ENCODE data around the gene ZBTB25.

Gene ZBTB25

GRCh38 chr14:64475585-64476273 is 27.9 kb downstream of the ZBTB25 start:
- no peak for DNase-seq
- TF ChIP-seq GATA1 (IDR thresholded peaks at IDR 0.05; ENCODE audit: low read depth, low read length), result no peak
- no peak for TF ChIP-seq POLR2A (IDR thresholded peaks at IDR 0.05; ENCODE audit: low read length)

- TF ChIP-seq GATA1 (IDR thresholded peaks at IDR 0.05; ENCODE audit: low read depth, low read length) (no peak), POLR2A (IDR thresholded peaks at IDR 0.05; ENCODE audit: low read length) (no peak)
- no peak for DNase-seq
Observed at GRCh38 chr14:64474698-64475097, 28.9 kb downstream of the ZBTB25 start.

- no peak for TF ChIP-seq POLR2A (IDR thresholded peaks at IDR 0.05; ENCODE audit: low read length)
- TF ChIP-seq GATA1 (IDR thresholded peaks at IDR 0.05; ENCODE audit: low read depth, low read length), result no peak
- DNase-seq, result no peak
Observed at GRCh38 chr14:64474041-64474440, 29.6 kb downstream of the ZBTB25 start.

- TF ChIP-seq POLR2A (IDR thresholded peaks at IDR 0.05; ENCODE audit: low read length), result no peak
- TF ChIP-seq GATA1 (IDR thresholded peaks at IDR 0.05; ENCODE audit: low read depth, low read length), result no peak
Observed at GRCh38 chr14:64468451-64468850, 35.2 kb downstream of the ZBTB25 start.

GRCh38 chr14:64467566-64467965 is 36.1 kb downstream of the ZBTB25 start:
- TF ChIP-seq POLR2A (IDR thresholded peaks at IDR 0.05; ENCODE audit: low read length) (no peak), GATA1 (IDR thresholded peaks at IDR 0.05; ENCODE audit: low read depth, low read length) (no peak)
- peak in 1 of 2 experiments; percentile 26 for DNase-seq

More at GRCh38 chr14:64468451-64468850, 35.2 kb downstream of the ZBTB25 start:
- DNase-seq, result no peak

GRCh38 chr14:64467101-64467500 is 36.5 kb downstream of the ZBTB25 start:
- TF ChIP-seq GATA1 (IDR thresholded peaks at IDR 0.05; ENCODE audit: low read depth, low read length), result no peak
- no peak for TF ChIP-seq POLR2A (IDR thresholded peaks at IDR 0.05; ENCODE audit: low read length)
- DNase-seq, result peak; percentile 21 to 45

GRCh38 chr14:64465831-64466554 is 37.6 kb downstream of the ZBTB25 start:
- DNase-seq, result peak; percentile 25 to 45
- no peak for TF ChIP-seq POLR2A (IDR thresholded peaks at IDR 0.05; ENCODE audit: low read length)

GRCh38 chr14:64465191-64465822 is 38.3 kb downstream of the ZBTB25 start, which contains the start of gene AKAP5:
Gene AKAP5, plus strand, starts transcription at chr14:64465499. Its CDS starts 2,896 bp downstream, at chr14:64468395.
- no peak for TF ChIP-seq GATA1 (IDR thresholded peaks at IDR 0.05; ENCODE audit: low read depth, low read length)
- no peak for TF ChIP-seq POLR2A (IDR thresholded peaks at IDR 0.05; ENCODE audit: low read length)

GRCh38 chr14:64464651-64465050 is 39.0 kb downstream of the ZBTB25 start:
- no peak for TF ChIP-seq GATA1 (IDR thresholded peaks at IDR 0.05; ENCODE audit: low read depth, low read length)
- TF ChIP-seq POLR2A (IDR thresholded peaks at IDR 0.05; ENCODE audit: low read length), result no peak
- no peak for DNase-seq

More at GRCh38 chr14:64465191-64465822, 38.3 kb downstream of the ZBTB25 start, which contains the start of gene AKAP5:
- DNase-seq, result peak; percentile 73 to 78

GRCh38 chr14:64463873-64464272 is 39.8 kb downstream of the ZBTB25 start:
- DNase-seq, result no peak
- no peak for TF ChIP-seq GATA1 (IDR thresholded peaks at IDR 0.05; ENCODE audit: low read depth, low read length)
- no peak for TF ChIP-seq POLR2A (IDR thresholded peaks at IDR 0.05; ENCODE audit: low read length)

- no peak for DNase-seq
Observed at GRCh38 chr14:64463195-64463594, 40.4 kb downstream of the ZBTB25 start.

GRCh38 chr14:64461221-64461620 is 42.4 kb downstream of the ZBTB25 start:
- TF ChIP-seq POLR2A (IDR thresholded peaks at IDR 0.05; ENCODE audit: low read length) (no peak), GATA1 (IDR thresholded peaks at IDR 0.05; ENCODE audit: low read depth, low read length) (no peak)
- no peak for DNase-seq

More at GRCh38 chr14:64463195-64463594, 40.4 kb downstream of the ZBTB25 start:
- TF ChIP-seq POLR2A (IDR thresholded peaks at IDR 0.05; ENCODE audit: low read length) (no peak), GATA1 (IDR thresholded peaks at IDR 0.05; ENCODE audit: low read depth, low read length) (no peak)

GRCh38 chr14:64459405-64460136 is 44.1 kb downstream of the ZBTB25 start:
- DNase-seq, result no peak
- TF ChIP-seq GATA1 (IDR thresholded peaks at IDR 0.05; ENCODE audit: low read depth, low read length) (no peak), POLR2A (IDR thresholded peaks at IDR 0.05; ENCODE audit: low read length) (no peak)

Measured in erythroblast (primary cell).